GM23338 (cell line): ENCODE measurements around the gene BCHE.

Experiments used
- CREB1 ChIP-seq: fragments of 250-450 bp; sonication (Bioruptor Pico); IDR thresholded peaks from 2 replicates; pipeline ENCODE4 v1.5.0; 2020; ENCODE audit warnings: low read depth, mild to moderate bottlenecking, moderate library complexity
- CTCF ChIP-seq, 2 experiments: fragments of 200-600 bp in 1 of 2; sonication (generic) in 1 of 2; conservative IDR thresholded peaks; 2 replicates each; pipeline versions ENCODE4 v1.5.1 to v1.6.1; 2016 to 2017; ENCODE audit warnings: antibody characterized with exemption in 2 of 2, low read depth in 2 of 2, mild to moderate bottlenecking in 2 of 2, moderate library complexity in 1 of 2
- EZH2 ChIP-seq: fragments of 200-600 bp; sonication (generic); IDR thresholded peaks from one replicate; pipeline ENCODE4 v1.8.0; 2017; ENCODE audit warnings: antibody characterized with exemption, mild to moderate bottlenecking, low read depth; ENCODE audit not compliant: unreplicated experiment
- EZH2phosphoT487 ChIP-seq: fragments of 200-600 bp; sonication (generic); IDR thresholded peaks from one replicate; pipeline ENCODE4 v1.8.1; 2018; ENCODE audit warnings: antibody characterized with exemption; ENCODE audit not compliant: unreplicated experiment
- NANOG ChIP-seq: IDR thresholded peaks from 2 replicates; pipeline ENCODE4 v1.6.1; 2016; ENCODE audit warnings: antibody characterized with exemption, borderline replicate concordance
- POLR2AphosphoS5 ChIP-seq: IDR thresholded peaks from 2 replicates; pipeline ENCODE4 v1.6.1; 2016; ENCODE audit warnings: antibody characterized with exemption, low read depth
- REST ChIP-seq: IDR thresholded peaks from one replicate; pipeline ENCODE4 v1.6.1; 2018; ENCODE audit warnings: antibody characterized with exemption; ENCODE audit not compliant: unreplicated experiment
- ZNF114 ChIP-seq: fragments of 250-450 bp; sonication (Bioruptor Pico); IDR thresholded peaks from 2 replicates; pipeline ENCODE4 v1.5.0; 2020; ENCODE audit warnings: mild to moderate bottlenecking, moderate library complexity

- TF ChIP-seq CTCF (conservative IDR thresholded peaks at IDR 0.05; ENCODE audit: low read depth in 2 of 2) = no peak
- no peak for TF ChIP-seq POLR2AphosphoS5
- no peak for TF ChIP-seq EZH2
- TF ChIP-seq REST = no peak
- TF ChIP-seq EZH2phosphoT487 = no peak
- no peak for TF ChIP-seq CREB1 (CRISPR knock-in tag)
- TF ChIP-seq ZNF114 (CRISPR knock-in tag) = no peak
- TF ChIP-seq NANOG = no peak
Measured at GRCh38 chr3:165729756-165730155, 107.5 kb downstream of the BCHE start.
